OCI-LY7 (cell line): ENCODE data around the gene BACE1.

Experiments used
- CTCF ChIP-seq: fragments of 200-600 bp; sonication (generic); conservative IDR thresholded peaks from 2 replicates; pipeline ENCODE4 v1.5.1; 2014; ENCODE audit warnings: mild to moderate bottlenecking, antibody characterized with exemption, low read length, moderate library complexity, mixed read lengths
- EZH2phosphoT487 ChIP-seq: fragments of 200-600 bp; sonication (generic); IDR thresholded peaks from 2 replicates; pipeline ENCODE4 v1.6.1; 2018; ENCODE audit warnings: low read depth, borderline replicate concordance, mild to moderate bottlenecking, mixed run types, antibody characterized with exemption, low read length, moderate library complexity, mixed read lengths

GRCh38 chr11:117287668-117288067 lies 28.4 kb downstream of the BACE1 start:
- no peak for TF ChIP-seq CTCF
- TF ChIP-seq EZH2phosphoT487 = no peak
